Right ventricle myocardium superior (tissue), 1 donor: Measurements from ENCODE around the gene CKAP2. TPM values are rescaled to one million over a fixed set of nuclear protein-coding genes. Genes with fewer than 3 reads are reported as not detected.
"Not testable (repeated sequence)": the region's sequence is repeated elsewhere in the genome, so short reads cannot be mapped to it uniquely, and the experiment has no call there.

Experiments
- ATAC-seq: fragments of 200-7000 bp; cut with Tn5 transposase; one replicate; pipeline ENCODE4 v1.9.1; 2020; ENCODE audit warnings: mild to moderate bottlenecking; ENCODE audit not compliant: poor library complexity
- DNase-seq: peaks from one replicate; pipeline ENCODE4 v3.0.0-alpha.2; 2020
- intact Hi-C: fragments of 100-400 bp; cut with DNase I; formaldehyde crosslinking; loops from one replicate; pipeline ENCODE4 v1.11.2; 2022
- long read RNA-seq: library from polyadenylated mRNA; unstranded; transcript quantifications from one replicate; pipeline ENCODE4 v2.0.0, GENCODE V29; 2021
- total RNA-seq: library from RNA; stranded (reverse); fragmentation: NEBNext Ultra II Directional; extraction: Animal tissue kit (Norgen Biotek cat#: 25700); gene quantifications from one replicate; pipeline ENCODE4 v1.2.1, GENCODE V29; 2021
- donor health status: DM: no; HTN: yes; CAD: no; lungs with severe emphysema.

The CKAP2 gene
- total RNA-seq = 4.9 TPM
- long read RNA-seq, partial matches to known transcripts = 7 of 12 reads
- long read RNA-seq, other reads (novel, unspliced or antisense) = 2 of 12 reads

GRCh38 chr13:52454820-52455676, at the start of gene CKAP2:
TSS of gene CKAP2 (plus strand) at chr13:52455478. CDS start at chr13:52455557, 79 bp downstream.
- intact Hi-C loops = no loop called here
- ATAC-seq = peak; percentile 92
- DNase-seq = peak; percentile 97

- ATAC-seq = peak; percentile 93
- intact Hi-C loops = no loop called here
- peak; percentile 89 for DNase-seq
Measured at GRCh38 chr13:52405767-52406494, 49.3 kb upstream of the CKAP2 start, which contains the start of gene THSD1. TSS of gene THSD1 (minus strand) at chr13:52406172. CDS start at chr13:52402600, 3,572 bp downstream.

DNA sequence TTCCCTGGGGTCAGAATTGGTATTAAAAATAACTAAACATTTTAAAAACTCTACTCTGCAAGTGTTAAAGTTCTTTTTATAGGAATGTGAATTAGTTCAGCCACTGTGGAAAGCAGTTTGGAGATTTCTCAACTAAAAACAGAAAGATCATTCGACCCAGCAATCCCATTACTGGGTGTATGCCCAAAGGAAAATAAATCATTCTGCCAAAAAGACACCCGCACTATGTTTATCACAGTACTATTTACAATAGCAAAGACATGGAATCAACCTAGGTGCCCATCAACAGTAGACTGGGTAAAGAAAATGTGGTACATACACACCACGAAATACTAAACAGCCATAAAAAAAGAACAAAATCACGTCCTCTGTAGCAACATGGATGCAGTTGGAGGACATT, 48.6 kb upstream of the CKAP2 start:
- ATAC-seq = peak; percentile 14
- no peak for DNase-seq

DNA sequence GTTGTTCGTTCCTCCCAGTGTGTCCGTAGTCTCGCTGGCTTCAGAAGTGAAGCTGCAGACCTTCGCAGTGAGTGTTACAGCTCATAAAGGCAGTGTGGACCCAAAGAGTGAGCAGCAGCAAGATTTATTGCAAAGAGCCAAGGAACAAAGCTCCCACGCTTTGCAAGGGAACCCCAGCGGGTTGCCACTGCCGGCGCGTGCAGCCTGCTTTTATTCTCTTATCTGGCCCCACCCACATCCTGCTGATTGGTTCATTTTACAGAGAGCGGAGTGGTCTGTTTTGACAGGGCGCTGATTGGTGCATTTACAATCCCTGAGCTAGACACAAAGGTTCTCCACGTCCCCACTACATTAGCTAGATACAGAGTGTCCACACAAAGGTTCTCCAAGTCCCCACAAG, 47.8 kb upstream of the CKAP2 start:
- ATAC-seq, DNase-seq, intact Hi-C loops: not testable (repeated sequence)

More for the DNA sequence above, 48.6 kb upstream of the CKAP2 start:
- intact Hi-C loops = no loop called here

GRCh38 chr13:52408071-52408658, 47.1 kb upstream of the CKAP2 start:
- DNase-seq, ATAC-seq, intact Hi-C loops: not testable (repeated sequence)

DNA sequence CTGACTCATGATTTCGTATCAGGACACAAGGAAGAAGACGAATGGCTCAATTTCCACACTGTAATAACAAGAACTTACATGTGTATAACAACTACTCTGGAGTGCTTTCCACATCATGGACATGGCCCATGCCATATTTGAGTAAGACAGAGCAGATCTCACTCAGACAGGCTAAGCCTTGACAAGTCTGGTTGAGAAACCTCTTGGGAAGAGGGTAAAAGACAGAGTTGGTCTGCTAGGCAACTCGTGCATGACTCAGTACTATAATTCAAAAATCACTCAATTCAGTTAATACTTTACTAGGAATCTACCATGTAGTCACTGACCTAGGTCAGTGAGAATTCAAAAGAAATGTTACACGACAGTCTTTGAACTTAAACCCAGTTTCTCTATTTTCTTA, 43.6 kb upstream of the CKAP2 start:
- intact Hi-C loops = no loop called here
- DNase-seq (no peak), ATAC-seq (no peak)

DNA sequence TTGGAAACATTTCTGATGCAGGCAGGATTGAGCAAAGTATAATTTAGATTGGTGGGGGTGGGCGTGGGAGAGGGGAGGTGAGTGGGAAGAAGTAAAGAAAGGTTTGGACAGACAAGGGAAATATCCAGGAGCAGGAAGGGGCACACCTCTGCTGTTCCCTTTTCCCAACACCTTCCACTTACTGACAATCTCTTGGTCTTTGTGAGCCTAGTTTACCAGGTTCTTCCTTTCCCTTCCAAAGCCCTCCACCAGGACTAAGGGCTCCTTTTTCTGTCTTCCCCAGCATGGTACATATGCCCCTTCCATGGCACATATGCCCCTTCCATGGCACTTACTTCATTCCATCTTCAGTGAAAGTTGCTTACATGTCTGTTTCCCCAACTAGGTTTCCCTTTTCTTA, 43.1 kb upstream of the CKAP2 start:
- intact Hi-C loops = no loop called here
- ATAC-seq = no peak
- no peak for DNase-seq

DNA sequence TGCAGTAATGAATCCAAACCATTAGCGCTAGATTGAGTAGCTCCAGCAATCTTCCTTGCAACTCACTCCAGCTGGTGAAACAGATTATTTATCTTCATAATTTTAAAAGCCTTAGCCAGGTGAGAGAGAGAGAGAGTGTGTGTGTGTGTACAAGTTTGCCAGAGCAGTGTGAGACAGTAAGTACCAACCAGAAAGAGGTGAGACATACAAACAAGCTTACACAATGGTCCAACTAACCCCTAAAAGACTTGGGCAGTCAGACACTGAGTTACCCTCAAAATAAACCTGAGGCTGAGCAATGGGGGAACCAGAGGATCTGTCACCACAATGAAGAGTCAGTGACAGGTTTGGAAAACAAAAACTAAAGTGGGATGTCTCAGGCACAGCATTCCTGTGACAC, 41.2 kb upstream of the CKAP2 start:
- intact Hi-C loops = no loop called here
- DNase-seq (no peak), ATAC-seq (no peak)

- intact Hi-C loops = no loop called here
- no peak for ATAC-seq
Measured at GRCh38 chr13:52414963-52415362, 40.3 kb upstream of the CKAP2 start.

GRCh38 chr13:52419080-52419479, 36.2 kb upstream of the CKAP2 start:
- DNase-seq (no peak), ATAC-seq (no peak)
- intact Hi-C loops = no loop called here

More at GRCh38 chr13:52414963-52415362, 40.3 kb upstream of the CKAP2 start:
- no peak for DNase-seq

DNA sequence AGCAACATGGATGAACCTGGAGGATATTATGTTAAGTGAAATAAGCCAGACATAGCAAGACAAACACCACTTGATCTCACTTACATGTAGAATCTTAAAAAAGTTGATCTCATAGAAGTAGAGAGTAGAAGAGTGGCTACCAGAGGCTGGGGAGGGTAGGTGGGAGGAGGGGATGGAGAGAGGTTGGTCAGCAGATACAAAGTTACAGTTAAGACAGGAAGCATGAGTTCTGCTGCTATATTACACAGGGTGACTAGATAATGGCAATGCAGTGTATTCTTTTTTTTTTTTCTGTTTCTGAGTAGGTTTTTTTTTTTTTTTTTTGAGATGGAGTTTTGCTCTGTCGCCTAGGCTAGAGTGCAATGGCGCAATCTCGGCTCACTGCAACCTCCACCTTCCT, 34.1 kb upstream of the CKAP2 start:
- no peak for DNase-seq
- no peak for ATAC-seq
- intact Hi-C loops = no loop called here

- intact Hi-C loops = no loop called here
- ATAC-seq (no peak), DNase-seq (no peak)
Measured at GRCh38 chr13:52428295-52428694, 27.0 kb upstream of the CKAP2 start.

GRCh38 chr13:52432456-52432855, 22.8 kb upstream of the CKAP2 start:
- intact Hi-C loops = no loop called here
- ATAC-seq (peak; percentile 64), DNase-seq (no peak)

DNA sequence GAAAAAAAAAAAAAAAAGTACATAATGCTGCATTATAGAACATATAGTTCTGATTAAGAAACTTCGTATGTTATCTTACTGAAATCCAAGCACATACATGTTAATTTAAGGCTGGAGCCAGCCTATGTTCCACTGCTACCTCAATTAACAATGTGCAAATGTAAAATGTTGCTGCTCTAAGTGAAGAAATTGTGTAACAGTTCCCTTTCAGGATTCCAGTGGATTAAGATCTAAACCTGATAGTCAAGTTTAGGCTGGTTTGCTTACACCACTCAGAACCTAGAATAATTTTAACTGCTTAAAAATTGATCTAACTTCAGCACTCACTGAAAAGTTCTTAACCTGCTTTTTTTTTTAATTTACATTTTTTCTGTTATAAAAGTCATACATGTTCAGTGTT, 9.0 kb upstream of the CKAP2 start:
- intact Hi-C loops = no loop called here
- ATAC-seq (no peak), DNase-seq (no peak)

- no peak for ATAC-seq
- intact Hi-C loops = no loop called here
Measured at GRCh38 chr13:52447354-52447753, 7.9 kb upstream of the CKAP2 start.

GRCh38 chr13:52447815-52448552, 7.3 kb upstream of the CKAP2 start:
- DNase-seq = no peak

More at GRCh38 chr13:52447354-52447753, 7.9 kb upstream of the CKAP2 start:
- no peak for DNase-seq

GRCh38 chr13:52449331-52450011, 5.8 kb upstream of the CKAP2 start:
- DNase-seq (no peak), ATAC-seq (no peak)
- intact Hi-C loops = no loop called here

More at GRCh38 chr13:52447815-52448552, 7.3 kb upstream of the CKAP2 start:
- intact Hi-C loops = no loop called here
- ATAC-seq = no peak
